Panc1 (cell line): ENCODE data around the gene DYRK1A. TPM values are rescaled to one million over a fixed set of nuclear protein-coding genes. Genes with fewer than 3 reads are reported as not detected.
A peak's percentile ranks its signal among the peaks of the same experiment; 100 is the strongest.

Experiments
- ATAC-seq: fragments of 200-7000 bp; cut with Tn5 transposase; 2 replicates; pipeline ENCODE4 v1.9.1; 2020; ENCODE audit warnings: mild to moderate bottlenecking, moderate library complexity
- BruUV-seq: library from RNA; stranded (reverse); fragments of 400-500 nt; replicated peaks from 2 replicates; lab custom pipeline; 2021; lab: Mats Ljungman, UMichigan
- CTCF ChIA-PET: fragments of 300-600 bp; sonication (Branson Sonifier 250); formaldehyde crosslinking; loops from one replicate; lab custom pipeline; 2022; ENCODE audit warnings: antibody characterized with exemption; lab: Charles Lee
- POLR2A ChIA-PET: fragments of 300-600 bp; sonication (Branson Sonifier 250); formaldehyde crosslinking; loops from one replicate; lab custom pipeline; 2022; ENCODE audit warnings: antibody characterized with exemption; lab: Charles Lee
- DNase-seq: peaks from one replicate; pipeline ENCODE4 v3.0.0-alpha.2; 2010; ENCODE audit warnings: low read depth, low spot score
- H3K27ac ChIP-seq: 2 replicates; pipeline ENCODE4 v1.5.1; 2011; ENCODE audit warnings: mild to moderate bottlenecking, low read length, inconsistent platforms
- H3K27me3 ChIP-seq: fragments of 200-500 bp; sonication (Bioruptor generic); 2 replicates; pipeline ENCODE4 v1.6.0; 2014; ENCODE audit warnings: low read length, inconsistent platforms; ENCODE audit not compliant: control insufficient read depth, insufficient read depth
- H3K36me3 ChIP-seq: fragments of 200-500 bp; sonication (Bioruptor generic); 2 replicates; pipeline ENCODE4 v1.5.1; 2014; ENCODE audit warnings: inconsistent platforms, mild to moderate bottlenecking, low read length, moderate library complexity; ENCODE audit not compliant: control insufficient read depth, insufficient read depth
- H3K4me1 ChIP-seq: 2 replicates; pipeline ENCODE4 v1.5.1; 2011; ENCODE audit warnings: inconsistent platforms, mild to moderate bottlenecking, low read length, moderate library complexity; ENCODE audit not compliant: control insufficient read depth, insufficient read depth
- H3K4me3 ChIP-seq, 2 experiments: 2 replicates each; pipeline ENCODE4 v1.5.1; 2011 to 2012; ENCODE audit warnings: low read depth in 2 of 2, low read length in 2 of 2, mild to moderate bottlenecking in 2 of 2, inconsistent platforms in 1 of 2, moderate library complexity in 1 of 2
- H3K9me3 ChIP-seq: fragments of 200-500 bp; sonication (Bioruptor generic); 2 replicates; pipeline ENCODE4 v1.5.1; 2014; ENCODE audit warnings: low read depth, mild to moderate bottlenecking, inconsistent platforms, low read length, moderate library complexity; ENCODE audit not compliant: control insufficient read depth, insufficient read depth
- REST ChIP-seq, 2 experiments: IDR thresholded peaks; 2 replicates each; pipeline ENCODE4 v1.6.1; 2011 to 2012; ENCODE audit warnings: low read depth in 2 of 2, control low read depth in 1 of 2, low read length in 1 of 2, mild to moderate bottlenecking in 1 of 2, moderate library complexity in 1 of 2; ENCODE audit not compliant: insufficient read depth in 1 of 2
- SIN3A ChIP-seq: IDR thresholded peaks from 2 replicates; pipeline ENCODE4 v1.6.1; 2012; ENCODE audit warnings: low read depth, mild to moderate bottlenecking, low read length, moderate library complexity, borderline replicate concordance; ENCODE audit not compliant: insufficient read depth
- in situ Hi-C: cut with HindIII; loops from 2 replicates; pipeline ENCODE4 v1.10.0; 2016; ENCODE audit warnings: low sequenced_read_pairs, low pct_unique_long_range_greater_than_20kb
- intact Hi-C: fragments of 100-400 bp; cut with micrococcal nuclease; formaldehyde crosslinking; loops from one replicate; pipeline ENCODE4 v1.10.0; 2022; ENCODE audit not compliant: unreplicated experiment
- total RNA-seq: library from RNA; stranded (reverse); gene quantifications from one replicate; pipeline ENCODE4 v1.2.1, GENCODE V29; 2021; ENCODE audit not compliant: unreplicated experiment
- TF ChIP-seq, protein P1 (sequence below): fragments of 450-650 bp; IDR thresholded peaks from 2 replicates; pipeline ENCODE4 v1.5.1; 2017; ENCODE audit warnings: mild to moderate bottlenecking

DYRK1A gene
- total RNA-seq, 1 experiment from 2014 or later: 36.1 TPM

DNA sequence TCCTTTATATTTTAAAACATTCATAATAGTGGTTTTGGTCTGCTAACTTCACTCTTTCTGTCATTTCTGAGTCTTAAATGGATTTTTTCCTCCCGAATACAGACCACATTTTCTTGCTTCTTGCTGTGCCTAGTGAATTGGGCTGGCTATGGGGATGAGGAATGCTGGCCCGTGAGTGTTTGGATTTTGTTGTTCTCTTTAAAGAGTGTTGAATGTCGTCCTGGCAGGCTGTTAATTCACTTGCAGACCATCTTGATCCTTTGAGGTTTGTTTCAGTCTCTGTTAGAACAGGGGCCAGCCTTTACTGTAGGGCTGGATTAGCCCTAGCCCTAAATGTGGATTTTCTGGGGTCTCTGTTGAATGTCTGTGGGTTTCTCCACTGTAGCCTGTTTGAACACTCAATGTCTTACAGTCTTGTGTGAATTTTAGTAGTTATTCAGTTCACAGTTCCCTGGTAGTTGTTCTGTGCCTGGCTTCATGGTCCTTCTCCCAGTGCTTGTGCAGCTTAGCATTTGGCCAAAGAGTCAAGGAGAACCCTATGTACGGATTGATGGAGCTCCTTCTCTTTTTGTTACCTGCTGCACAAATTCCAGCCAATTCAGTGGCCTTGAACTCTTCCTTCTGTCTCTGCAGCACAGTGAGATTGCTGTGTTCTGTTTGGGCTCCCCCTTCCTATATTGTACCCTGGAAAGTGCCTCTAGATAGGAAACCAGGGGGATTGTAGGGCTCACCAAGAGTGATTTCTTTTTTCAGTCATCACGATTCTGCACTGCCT is 95.7 kb downstream of the DYRK1A start:
- H3K27me3 ChIP-seq: no peaks in the 10 kb centered on the region
- H3K4me1 ChIP-seq: peaks cover 49% of the 10 kb centered on the region
- DNase-seq: no peak
- peak; percentile 57 for ATAC-seq
- H3K4me3 ChIP-seq: no peak overlapping the region
- TF ChIP-seq SIN3A: no peak
- TF ChIP-seq, protein P1, sequence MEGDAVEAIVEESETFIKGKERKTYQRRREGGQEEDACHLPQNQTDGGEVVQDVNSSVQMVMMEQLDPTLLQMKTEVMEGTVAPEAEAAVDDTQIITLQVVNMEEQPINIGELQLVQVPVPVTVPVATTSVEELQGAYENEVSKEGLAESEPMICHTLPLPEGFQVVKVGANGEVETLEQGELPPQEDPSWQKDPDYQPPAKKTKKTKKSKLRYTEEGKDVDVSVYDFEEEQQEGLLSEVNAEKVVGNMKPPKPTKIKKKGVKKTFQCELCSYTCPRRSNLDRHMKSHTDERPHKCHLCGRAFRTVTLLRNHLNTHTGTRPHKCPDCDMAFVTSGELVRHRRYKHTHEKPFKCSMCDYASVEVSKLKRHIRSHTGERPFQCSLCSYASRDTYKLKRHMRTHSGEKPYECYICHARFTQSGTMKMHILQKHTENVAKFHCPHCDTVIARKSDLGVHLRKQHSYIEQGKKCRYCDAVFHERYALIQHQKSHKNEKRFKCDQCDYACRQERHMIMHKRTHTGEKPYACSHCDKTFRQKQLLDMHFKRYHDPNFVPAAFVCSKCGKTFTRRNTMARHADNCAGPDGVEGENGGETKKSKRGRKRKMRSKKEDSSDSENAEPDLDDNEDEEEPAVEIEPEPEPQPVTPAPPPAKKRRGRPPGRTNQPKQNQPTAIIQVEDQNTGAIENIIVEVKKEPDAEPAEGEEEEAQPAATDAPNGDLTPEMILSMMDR: no peak
- TF ChIP-seq REST (IDR thresholded peaks at IDR 0.05; ENCODE audit: insufficient read depth in 1 of 2, low read depth in 2 of 2, low read length in 1 of 2): no peak
- H3K9me3 ChIP-seq: no peaks in the 10 kb centered on the region
- CTCF ChIA-PET: interaction anchor here (0.7 kb wide), 1 partner anchor 63 kb away, joined by 4 read pairs; no protein-coding TSS in a partner anchor
- H3K27ac ChIP-seq: peak overlapping the region; percentile 48
- POLR2A ChIA-PET: no interaction called here
- intact Hi-C loops (no loop called here), in situ Hi-C loops (no loop called here)
- H3K36me3 ChIP-seq: no peaks in the 10 kb centered on the region
- BruUV-seq: no TSS peak

GRCh38 chr21:37463083-37463801 is 96.7 kb downstream of the DYRK1A start:
- in situ Hi-C loops: no loop called here
- intact Hi-C loops: no loop called here
- DNase-seq (peak; percentile 48), ATAC-seq (peak; percentile 72)
- ChIA-PET POLR2A (no interaction called here), CTCF (interaction anchor here (0.5 to 0.7 kb wide), 3 partner anchors 20 to 70 kb away, joined by 3 to 4 read pairs (median 4); no protein-coding TSS in a partner anchor)
- TF ChIP-seq SIN3A (no peak), REST (IDR thresholded peaks at IDR 0.05; ENCODE audit: insufficient read depth in 1 of 2, low read depth in 2 of 2, low read length in 1 of 2) (peak in 1 of 2 experiments; percentile 53; a peak in 1 of 4 replicates)
- TF ChIP-seq, protein P1: peak; percentile 73
- no peaks in the 10 kb centered on the region for H3K9me3 ChIP-seq
- H3K4me1 ChIP-seq: peaks cover 41% of the 10 kb centered on the region
- peak overlapping the region; percentile 17; the same call in 1 of the 2 replicates for H3K27ac ChIP-seq
- H3K27me3 ChIP-seq: no peaks in the 10 kb centered on the region
- no TSS peak for BruUV-seq
- no peak overlapping the region for H3K4me3 ChIP-seq
- H3K36me3 ChIP-seq: no peaks in the 10 kb centered on the region
